IPS-NIHi7 (cell line): Measurements from ENCODE around the gene NDUFB8.
A peak's percentile ranks its signal among the peaks of the same experiment; 100 is the strongest.
"Not testable (repeated sequence)": the region's sequence is repeated elsewhere in the genome, so short reads cannot be mapped to it uniquely, and the experiment has no call there.

Source experiments
- DNase-seq: peaks from one replicate; pipeline ENCODE4 v3.0.0; 2012; ENCODE audit warnings: mixed read lengths; ENCODE audit errors: extremely low spot score

NDUFB8 gene

GRCh38 chr10:100529475-100530298 lies at the start of gene NDUFB8:
Gene NDUFB8, minus strand, starts transcription at chr10:100529871. Its CDS starts 20 bp downstream, at chr10:100529851.
- DNase-seq: peak; percentile 91

GRCh38 chr10:100576282-100576635 lies 46.6 kb upstream of the NDUFB8 start:
- DNase-seq: no peak

- DNase-seq: no peak
Observed at GRCh38 chr10:100575585-100576281, 46.1 kb upstream of the NDUFB8 start.

- DNase-seq: not testable (repeated sequence)
Observed at GRCh38 chr10:100575146-100575545, 45.5 kb upstream of the NDUFB8 start.

GRCh38 chr10:100571084-100571856 lies 41.6 kb upstream of the NDUFB8 start:
- no peak for DNase-seq

- DNase-seq: no peak
Observed at GRCh38 chr10:100570506-100570905, 40.8 kb upstream of the NDUFB8 start.

GRCh38 chr10:100569687-100570481 lies 40.2 kb upstream of the NDUFB8 start:
- DNase-seq: peak; percentile 80

- DNase-seq: no peak
Observed at GRCh38 chr10:100568912-100569311, 39.2 kb upstream of the NDUFB8 start.

GRCh38 chr10:100567826-100568225 lies 38.2 kb upstream of the NDUFB8 start:
- DNase-seq: no peak

GRCh38 chr10:100567249-100567648 lies 37.6 kb upstream of the NDUFB8 start:
- no peak for DNase-seq

- no peak for DNase-seq
Observed at GRCh38 chr10:100566561-100566960, 36.9 kb upstream of the NDUFB8 start.

GRCh38 chr10:100565206-100565985 lies 35.7 kb upstream of the NDUFB8 start:
- no peak for DNase-seq

GRCh38 chr10:100562008-100562672 lies 32.5 kb upstream of the NDUFB8 start:
- peak; percentile 88 for DNase-seq

GRCh38 chr10:100561005-100561404 lies 31.3 kb upstream of the NDUFB8 start:
- no peak for DNase-seq

- no peak for DNase-seq
Observed at GRCh38 chr10:100560248-100560647, 30.6 kb upstream of the NDUFB8 start.

- no peak for DNase-seq
Observed at GRCh38 chr10:100554902-100555301, 25.2 kb upstream of the NDUFB8 start.

- no peak for DNase-seq
Observed at GRCh38 chr10:100553929-100554328, 24.3 kb upstream of the NDUFB8 start.

GRCh38 chr10:100551738-100552137 lies 22.1 kb upstream of the NDUFB8 start:
- no peak for DNase-seq

GRCh38 chr10:100551196-100551595 lies 21.5 kb upstream of the NDUFB8 start:
- DNase-seq: no peak

GRCh38 chr10:100544950-100545349 lies 15.3 kb upstream of the NDUFB8 start:
- DNase-seq: no peak
